Sigmoid colon (tissue), 7 donors: Measurements from ENCODE around the gene SHKBP1. TPM values are rescaled to one million over a fixed set of nuclear protein-coding genes. Genes with fewer than 3 reads are reported as not detected.
"Not testable (repeated sequence)": the region's sequence is repeated elsewhere in the genome, so short reads cannot be mapped to it uniquely, and the experiment has no call there.

Experiments used
- DNase-seq: peaks from one replicate; pipeline ENCODE4 v3.0.0-alpha.2; 2019
- H3K27ac ChIP-seq, 4 donors: fragments of 200-600 bp; sonication (generic); one replicate each; pipeline ENCODE4 v1.5.1; 2016 to 2019; ENCODE audit warnings: mild to moderate bottlenecking in 1 of 4
- H3K27me3 ChIP-seq, 3 donors: fragments of 200-600 bp; sonication (generic); one replicate each; pipeline ENCODE4 v1.5.1; 2019; ENCODE audit warnings: mild to moderate bottlenecking in 1 of 3
- H3K36me3 ChIP-seq, 4 donors: fragments of 200-600 bp; sonication (generic); one replicate each; pipeline ENCODE4 v1.5.1; 2016 to 2019
- H3K4me1 ChIP-seq, 4 donors: fragments of 200-600 bp; sonication (generic); one replicate each; pipeline ENCODE4 v1.5.1; 2017 to 2019
- H3K4me3 ChIP-seq, 4 donors: fragments of 200-600 bp; sonication (generic); one replicate each; pipeline ENCODE4 v1.5.1; 2017 to 2019; ENCODE audit warnings: mild to moderate bottlenecking in 2 of 4, moderate library complexity in 1 of 4
- H3K9me3 ChIP-seq, 4 donors: fragments of 200-600 bp in 3 of 4; sonication (generic) in 3 of 4; one replicate each; pipeline versions ENCODE4 v1.5.1 to v1.6.1; 2013 to 2019
- EP300 ChIP-seq, 4 donors: sonication (generic); formaldehyde crosslinking; IDR thresholded peaks; one replicate each; pipeline ENCODE4 v1.6.1; 2017; ENCODE audit warnings: antibody characterized with exemption in 4 of 4
- POLR2A ChIP-seq, 2 donors: fragments of 450-650 bp; IDR thresholded peaks; one replicate each; pipeline ENCODE4 v1.6.1; 2016; ENCODE audit warnings: antibody characterized with exemption in 2 of 2, mild to moderate bottlenecking in 2 of 2, moderate library complexity in 2 of 2
- POLR2AphosphoS5 ChIP-seq, 4 donors: sonication (generic); formaldehyde crosslinking; IDR thresholded peaks; one replicate each; pipeline ENCODE4 v1.6.1; 2017; ENCODE audit warnings: antibody characterized with exemption in 4 of 4
- WGBS, 2 donors: extraction: QIAGEN DNeasy Blood & Tissue Kit; methylation state at CpG; one replicate each; pipeline ENCODE4 v1.1.7; 2013; 5-methylcytosine and 5-hydroxymethylcytosine counted together
- intact Hi-C: fragments of 100-400 bp; cut with DNase I; formaldehyde crosslinking; loops from one replicate; pipeline ENCODE4 v1.15.1; 2023
- polyA plus RNA-seq, 3 donors: library from polyadenylated mRNA; stranded (reverse); fragments of 200-250 nt; gene quantifications; one replicate each; pipeline ENCODE4 v1.2.3, GENCODE V29; 2013
- total RNA-seq, 4 donors: library from RNA; depleted of rRNA; stranded (reverse); fragments of >200 nt; gene quantifications; one replicate each; pipeline ENCODE4 v1.1.0, GENCODE V29; 2016
- TF ChIP-seq, protein P1 (sequence below), 4 experiments: fragments of 450-650 bp in 3 of 4; fragments of 200-600 bp in 1 of 4; IDR thresholded peaks; one replicate each; pipeline ENCODE4 v1.5.1; 2016 to 2019; ENCODE audit warnings: antibody characterized with exemption in 4 of 4, mild to moderate bottlenecking in 3 of 4, moderate library complexity in 2 of 4
- donor health status: healthy with polysubstance abuse.
- donor health status: Bipolar disorder and iron deficiency.
- donor health status: healthy.

The SHKBP1 gene
- total and polyA plus RNA-seq, 7 donors = 15.9 to 81.0 (median 36.3) TPM

DNA sequence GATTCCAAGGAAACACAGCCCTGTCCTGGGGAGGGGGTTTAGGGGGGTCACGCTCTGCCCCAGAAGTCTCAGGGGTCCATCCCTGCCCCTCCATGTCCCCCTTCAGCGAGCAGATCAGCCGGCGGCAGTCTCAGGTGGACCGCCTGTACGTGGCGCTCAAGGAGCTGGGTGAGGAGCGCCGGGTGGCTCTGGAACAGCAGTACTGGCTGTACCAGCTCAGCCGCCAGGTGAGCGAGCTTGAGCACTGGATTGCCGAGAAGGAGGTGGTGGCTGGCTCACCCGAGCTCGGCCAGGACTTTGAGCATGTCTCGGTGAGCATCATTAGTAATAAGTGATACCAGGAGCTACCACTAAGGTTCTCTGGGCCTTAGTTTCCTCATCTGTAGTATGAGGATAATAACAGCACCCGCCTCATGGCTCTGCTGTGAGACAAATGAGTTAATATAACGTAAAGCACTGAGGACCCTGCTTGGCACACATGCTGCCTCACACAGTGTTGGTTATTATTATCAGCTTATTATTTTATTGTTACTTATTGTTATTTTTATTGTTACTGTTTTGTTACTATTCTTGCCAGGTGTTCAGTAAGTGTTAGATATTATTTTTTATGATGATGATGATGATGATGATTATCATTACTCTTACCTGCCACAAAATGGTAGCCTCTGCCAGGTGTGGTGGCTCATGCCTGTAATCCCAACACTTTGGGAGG is 20.5 kb upstream of the SHKBP1 start:
- Histone ChIP-seq H3K4me3 (no peak overlapping the region), H3K36me3 (no peaks in the 10 kb centered on the region), H3K27ac (no peak overlapping the region), H3K9me3 (no peaks in the 10 kb centered on the region), H3K27me3 (peaks cover 10 to 35% (median 25%) of the 10 kb centered on the region in 3 donors), H3K4me1 (no peaks in the 10 kb centered on the region)
- DNase-seq = no peak
- TF ChIP-seq EP300 (IDR thresholded peaks at IDR 0.05) = no peak
- WGBS, 2 donors = 69 to 81% methylated on average over 17 of the region's 17 CpGs
- intact Hi-C loops = no loop called here

- H3K4me3 ChIP-seq = no peak overlapping the region
- TF ChIP-seq POLR2A (IDR thresholded peaks at IDR 0.05) (no peak), EP300 (IDR thresholded peaks at IDR 0.05) (no peak), POLR2AphosphoS5 (IDR thresholded peaks at IDR 0.05) (no peak)
- TF ChIP-seq, protein P1, sequence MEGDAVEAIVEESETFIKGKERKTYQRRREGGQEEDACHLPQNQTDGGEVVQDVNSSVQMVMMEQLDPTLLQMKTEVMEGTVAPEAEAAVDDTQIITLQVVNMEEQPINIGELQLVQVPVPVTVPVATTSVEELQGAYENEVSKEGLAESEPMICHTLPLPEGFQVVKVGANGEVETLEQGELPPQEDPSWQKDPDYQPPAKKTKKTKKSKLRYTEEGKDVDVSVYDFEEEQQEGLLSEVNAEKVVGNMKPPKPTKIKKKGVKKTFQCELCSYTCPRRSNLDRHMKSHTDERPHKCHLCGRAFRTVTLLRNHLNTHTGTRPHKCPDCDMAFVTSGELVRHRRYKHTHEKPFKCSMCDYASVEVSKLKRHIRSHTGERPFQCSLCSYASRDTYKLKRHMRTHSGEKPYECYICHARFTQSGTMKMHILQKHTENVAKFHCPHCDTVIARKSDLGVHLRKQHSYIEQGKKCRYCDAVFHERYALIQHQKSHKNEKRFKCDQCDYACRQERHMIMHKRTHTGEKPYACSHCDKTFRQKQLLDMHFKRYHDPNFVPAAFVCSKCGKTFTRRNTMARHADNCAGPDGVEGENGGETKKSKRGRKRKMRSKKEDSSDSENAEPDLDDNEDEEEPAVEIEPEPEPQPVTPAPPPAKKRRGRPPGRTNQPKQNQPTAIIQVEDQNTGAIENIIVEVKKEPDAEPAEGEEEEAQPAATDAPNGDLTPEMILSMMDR (IDR thresholded peaks at IDR 0.05) = no peak
- WGBS, 2 donors = 74 to 87% methylated on average over 24 of the region's 24 CpGs
- peaks cover 10 to 29% (median 25%) of the 10 kb centered on the region in 3 donors for H3K27me3 ChIP-seq
- no peak for DNase-seq
- no peaks in the 10 kb centered on the region for H3K9me3 ChIP-seq
- no peaks in the 10 kb centered on the region for H3K36me3 ChIP-seq
- no peak overlapping the region for H3K27ac ChIP-seq
- H3K4me1 ChIP-seq = no peaks in the 10 kb centered on the region
- intact Hi-C loops = no loop called here
These were observed 19.6 kb upstream of the SHKBP1 start for GRCh38 chr19:40556953-40557530.

- DNase-seq = no peak
- Histone ChIP-seq H3K4me3 (no peak overlapping the region), H3K27me3 (peaks cover 5 to 9% (median 7%) of the 10 kb centered on the region in 3 donors), H3K27ac (no peak overlapping the region), H3K36me3 (no peaks in the 10 kb centered on the region), H3K9me3 (no peaks in the 10 kb centered on the region), H3K4me1 (no peaks in the 10 kb centered on the region)
- intact Hi-C loops = no loop called here
- 70 to 81% methylated on average over 3 of the region's 3 CpGs for WGBS, 2 donors
- TF ChIP-seq EP300 (IDR thresholded peaks at IDR 0.05) (no peak), POLR2AphosphoS5 (IDR thresholded peaks at IDR 0.05) (no peak), POLR2A (IDR thresholded peaks at IDR 0.05) (no peak)
- TF ChIP-seq, protein P1 (IDR thresholded peaks at IDR 0.05) = no peak
These were observed 17.3 kb upstream of the SHKBP1 start for GRCh38 chr19:40559394-40559793.

GRCh38 chr19:40560092-40560507 is 16.6 kb upstream of the SHKBP1 start:
- no peaks in the 10 kb centered on the region for H3K36me3 ChIP-seq
- intact Hi-C loops = no loop called here
- TF ChIP-seq POLR2AphosphoS5 (IDR thresholded peaks at IDR 0.05) (no peak), EP300 (IDR thresholded peaks at IDR 0.05) (no peak), POLR2A (IDR thresholded peaks at IDR 0.05) (no peak)
- TF ChIP-seq, protein P1 (IDR thresholded peaks at IDR 0.05) = no peak
- 44 to 63% methylated on average over 20 of the region's 20 CpGs for WGBS, 2 donors
- no peaks in the 10 kb centered on the region for H3K4me1 ChIP-seq
- no peak for DNase-seq
- no peak overlapping the region for H3K4me3 ChIP-seq
- no peak overlapping the region for H3K27ac ChIP-seq
- H3K9me3 ChIP-seq = no peaks in the 10 kb centered on the region
- peaks cover 0 to 8% (median 2%) of the 10 kb centered on the region in 3 donors for H3K27me3 ChIP-seq

DNA sequence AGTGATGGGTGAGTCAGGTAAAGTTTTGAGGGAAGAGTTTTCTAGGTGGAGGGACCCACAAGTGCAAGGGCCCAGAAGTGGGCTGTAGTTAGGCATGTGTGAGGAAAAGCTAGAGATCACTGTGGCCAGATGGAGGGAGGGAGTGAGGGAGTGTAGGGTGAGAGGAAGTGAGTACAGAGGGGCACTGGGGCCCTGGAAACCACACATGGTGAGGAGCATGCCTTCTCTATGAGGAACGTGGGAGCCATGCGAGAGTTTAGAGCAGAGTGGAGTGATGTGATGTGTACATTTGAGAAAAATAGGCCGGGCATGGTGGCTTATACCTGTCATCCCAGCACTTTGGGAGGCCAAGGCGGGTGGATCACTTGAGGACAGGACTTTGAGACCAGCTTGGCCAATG is 14.7 kb upstream of the SHKBP1 start:
- no peak for DNase-seq
- H3K27me3 ChIP-seq = peaks cover 3 to 22% (median 19%) of the 10 kb centered on the region in 3 donors

DNA sequence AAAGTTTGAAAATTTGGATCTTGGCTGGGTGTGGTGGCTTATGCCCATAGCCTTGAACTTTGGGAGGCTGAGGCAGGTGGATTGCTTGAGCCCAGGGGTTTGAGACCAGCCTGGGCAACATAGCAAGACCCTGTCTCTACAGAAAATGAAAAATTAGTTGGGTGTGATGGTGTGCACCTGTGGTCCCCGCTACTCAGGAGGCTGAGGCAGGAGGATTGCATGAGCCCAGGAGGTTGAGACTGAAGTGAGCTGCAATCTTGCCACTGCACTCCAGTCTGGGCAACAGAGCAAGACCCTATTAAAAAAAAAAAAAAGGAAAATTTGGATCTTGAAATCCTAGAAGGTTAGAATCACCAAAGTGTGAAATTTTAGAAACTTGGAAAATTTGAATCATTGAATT is 12.1 kb upstream of the SHKBP1 start:
- WGBS, 2 donors = 89 to 97% methylated on average over 1 of the region's 1 CpG
- H3K36me3 ChIP-seq, DNase-seq, intact Hi-C loops, H3K4me3 ChIP-seq, H3K27ac ChIP-seq, H3K9me3 ChIP-seq: not testable (repeated sequence)
- Histone ChIP-seq H3K27me3 (peaks cover 14 to 42% (median 32%) of the 10 kb centered on the region in 3 donors), H3K4me1 (peaks cover 0 to 11% (median 9%) of the 10 kb centered on the region in 4 donors)

More for the DNA sequence above, 14.7 kb upstream of the SHKBP1 start:
- no peaks in the 10 kb centered on the region for H3K4me1 ChIP-seq
- intact Hi-C loops = no loop called here
- TF ChIP-seq POLR2A (IDR thresholded peaks at IDR 0.05) (no peak), POLR2AphosphoS5 (IDR thresholded peaks at IDR 0.05) (no peak), EP300 (IDR thresholded peaks at IDR 0.05) (no peak)
- TF ChIP-seq, protein P1 (IDR thresholded peaks at IDR 0.05) = no peak
- no peaks in the 10 kb centered on the region for H3K36me3 ChIP-seq
- H3K27ac ChIP-seq = no peak overlapping the region
- no peak overlapping the region for H3K4me3 ChIP-seq
- WGBS, 2 donors = 63 to 69% methylated on average over 4 of the region's 4 CpGs
- H3K9me3 ChIP-seq = no peaks in the 10 kb centered on the region
